Heart left ventricle (tissue), 16 donors: ENCODE data around the gene MAGI2. TPM values are rescaled to one million over a fixed set of nuclear protein-coding genes. Genes with fewer than 3 reads are reported as not detected.
"Not testable (repeated sequence)": the region's sequence is repeated elsewhere in the genome, so short reads cannot be mapped to it uniquely, and the experiment has no call there.

Source experiments
- ATAC-seq, 4 donors: fragments of 200-7000 bp; cut with Tn5 transposase; one replicate each; pipeline ENCODE4 v1.9.1; 2020 to 2022; ENCODE audit warnings: moderate library complexity in 4 of 4, mild to moderate bottlenecking in 3 of 4, moderate number of reproducible peaks in 1 of 4
- DNase-seq, 5 donors: peaks; one replicate each; pipeline ENCODE4 v3.0.0-alpha.2; 2020
- H3K27ac ChIP-seq, 12 donors: fragments of 200-600 bp; sonication (generic) in 4 of 12; one replicate each; pipeline versions ENCODE4 v1.5.0 to v1.8.0; 2016 to 2022; ENCODE audit warnings: mild to moderate bottlenecking in 2 of 12
- H3K27me3 ChIP-seq, 9 donors: fragments of 200-600 bp; sonication (generic) in 2 of 9; one replicate each; pipeline versions ENCODE4 v1.5.1 to v1.8.0; 2016 to 2022; ENCODE audit warnings: mild to moderate bottlenecking in 3 of 9
- H3K36me3 ChIP-seq, 9 donors: fragments of 200-600 bp; sonication (generic) in 2 of 9; one replicate each; pipeline versions ENCODE4 v1.5.0 to v1.8.0; 2018 to 2022; ENCODE audit warnings: mild to moderate bottlenecking in 2 of 9
- H3K4me1 ChIP-seq, 12 donors: fragments of 200-600 bp; sonication (generic) in 4 of 12; one replicate each; pipeline versions ENCODE4 v1.5.0 to v1.8.0; 2016 to 2022; ENCODE audit warnings: mild to moderate bottlenecking in 3 of 12
- H3K4me3 ChIP-seq, 12 donors: fragments of 200-600 bp; sonication (generic) in 4 of 12; one replicate each; pipeline versions ENCODE4 v1.5.0 to v1.8.0; 2017 to 2022; ENCODE audit warnings: mild to moderate bottlenecking in 9 of 12, moderate library complexity in 4 of 12
- H3K9me3 ChIP-seq, 12 donors: fragments of 200-600 bp; sonication (generic) in 4 of 12; one replicate each; pipeline versions ENCODE4 v1.5.0 to v1.8.0; 2016 to 2022; ENCODE audit warnings: mild to moderate bottlenecking in 1 of 12
- CTCF ChIP-seq, 12 donors: fragments of 200-600 bp; sonication (generic) in 4 of 12; IDR thresholded peaks; one replicate each; pipeline versions ENCODE4 v1.5.0 to v1.8.0; 2018 to 2022; ENCODE audit warnings: antibody characterized with exemption in 12 of 12, mild to moderate bottlenecking in 5 of 12
- POLR2A ChIP-seq, 2 donors: fragments of 450-650 bp; IDR thresholded peaks; one replicate each; pipeline ENCODE4 v1.6.1; 2017; ENCODE audit warnings: antibody characterized with exemption in 2 of 2, mild to moderate bottlenecking in 2 of 2, moderate library complexity in 2 of 2
- WGBS, 4 donors: extraction: QIAGEN DNeasy Blood & Tissue Kit in 2 of 4; methylation state at CpG; one replicate each; pipeline versions ENCODE4 v1.1.5 to v1.1.7; 2013 to 2018; 5-methylcytosine and 5-hydroxymethylcytosine counted together
- intact Hi-C, 10 donors: fragments of 100-400 bp; cut with DNase I; formaldehyde crosslinking; loops; one replicate each; pipeline versions ENCODE4 v1.11.1 to v1.14.2; 2022
- polyA plus RNA-seq, 2 donors: library from polyadenylated mRNA; stranded (reverse); fragments of 200-250 nt; gene quantifications; one replicate each; pipeline ENCODE4 v1.2.3, GENCODE V29; 2013
- total RNA-seq, 9 donors: library from RNA; depleted of rRNA in 2 of 9; stranded (reverse); fragments of >200 nt in 2 of 9; fragmentation: NEBNext Ultra II Directional in 3 of 9; extraction: Animal tissue kit (Norgen Biotek cat#: 25700) in 3 of 9; gene quantifications; one replicate each; pipeline versions ENCODE4 v1.1.0 to v1.2.4, GENCODE V29; 2016 to 2023
- donor health status: ischemic (EF 13 %, LVEDD 7.1; RV severe dilation, severe dysfunction).
- donor health status: healthy with polysubstance abuse.
- donor health status: DM: no; HTN: yes; CAD: no.
- donor health status: DM: no; HTN: no; CAD: no.
- donor health status: ischemic (EF 25% LVEDD 6.9; RV normal size, moderate dysfunction).
- donor health status: ischemic (EF 25% LVEDD 5.7; RV mildly dilated, moderate dysfunction).
- donor health status: healthy.
- donor health status: DM: yes; HTN: yes; CAD: no.
- donor health status: ischemic (EF 35%, LVEDD 5.7; RV mildly dilated, moderate dysfunction).
- donor health status: nonischemic (EF 11% LVEDD 7.7; RV severe dilation, severe dysfunction).
- donor health status: DM: yes; HTN: yes; CAD: no.
- donor health status: PGD.
- donor health status: ischemic (EF 29% LVEDD 5.4; RV normal size, mild dysfunction).
- donor health status: nonischemic (EF 23%, LVEDD 6.1; RV moderate dilation, normal function).

MAGI2 gene
- total and polyA plus RNA-seq, 11 donors = 1.1 to 6.8 (median 3.8) TPM

GRCh38 chr7:79452495-79453265 is 787 bp downstream of the MAGI2 start:
- Histone ChIP-seq H3K9me3 (no peaks in the 10 kb centered on the region), H3K36me3 (peaks cover 0 to 3% (median 0%) of the 10 kb centered on the region in 9 donors), H3K4me3 (peak overlapping the region; percentile 64 to 93 (median 74)), H3K27me3 (peaks cover 0 to 14% (median 0%) of the 10 kb centered on the region in 9 donors), H3K4me1 (peaks cover 0 to 32% (median 20%) of the 10 kb centered on the region in 12 donors), H3K27ac (peak overlapping the region; percentile 47 to 98 (median 91))
- intact Hi-C loops = loop anchor here in 4 of 10 donors (5.0 to 10.0 kb wide), 4 partner anchors 45 to 155 kb away; no protein-coding TSS in a partner anchor
- 1% methylated on average over 37 of the region's 37 CpGs for WGBS, 4 donors
- peak in 3 of 4 donors; percentile 12 to 26 (median 19) for ATAC-seq
- DNase-seq = peak; percentile 18 to 49 (median 36)
- TF ChIP-seq CTCF (IDR thresholded peaks at IDR 0.05) (no peak), POLR2A (IDR thresholded peaks at IDR 0.05) (no peak)

- 0 to 2% (median 1%) methylated on average over 26 to 27 of the region's 27 CpGs for WGBS, 4 donors
- TF ChIP-seq CTCF (IDR thresholded peaks at IDR 0.05) (no peak), POLR2A (IDR thresholded peaks at IDR 0.05) (peak in 1 of 2 donors; percentile 38)
- Histone ChIP-seq H3K36me3 (no peaks in the 10 kb centered on the region), H3K27ac (peak overlapping the region; percentile 47 to 98 (median 91)), H3K4me3 (peak overlapping the region; percentile 64 to 93 (median 74)), H3K9me3 (no peaks in the 10 kb centered on the region), H3K27me3 (peaks cover 0 to 14% (median 0%) of the 10 kb centered on the region in 9 donors), H3K4me1 (peaks cover 0 to 32% (median 20%) of the 10 kb centered on the region in 12 donors)
- ATAC-seq (peak; percentile 84 to 90 (median 87)), DNase-seq (peak; percentile 84 to 92 (median 87))
- intact Hi-C loops = loop anchor here in 4 of 10 donors (5.0 to 10.0 kb wide), 4 partner anchors 45 to 155 kb away; no protein-coding TSS in a partner anchor
Observed at GRCh38 chr7:79452032-79452494, 1.4 kb downstream of the MAGI2 start.

GRCh38 chr7:79451580-79451979 is 1.9 kb downstream of the MAGI2 start:
- no peak for DNase-seq
- Histone ChIP-seq H3K4me1 (peaks cover 0 to 28% (median 18%) of the 10 kb centered on the region in 12 donors), H3K36me3 (no peaks in the 10 kb centered on the region), H3K27ac (peak overlapping the region in 11 of 12 donors; percentile 47 to 98 (median 93)), H3K4me3 (peak overlapping the region; percentile 64 to 93 (median 74)), H3K9me3 (no peaks in the 10 kb centered on the region), H3K27me3 (peaks cover 0 to 14% (median 0%) of the 10 kb centered on the region in 9 donors)
- TF ChIP-seq POLR2A (IDR thresholded peaks at IDR 0.05) = no peak
- WGBS, 4 donors = 34 to 42% (median 38%) methylated on average over 8 of the region's 8 CpGs
- no peak for ATAC-seq
- intact Hi-C loops = loop anchor here in 4 of 10 donors (5.0 to 10.0 kb wide), 4 partner anchors 44 to 154 kb away; no protein-coding TSS in a partner anchor

- H3K36me3 ChIP-seq, H3K27me3 ChIP-seq, DNase-seq, H3K9me3 ChIP-seq, ATAC-seq, intact Hi-C loops, H3K4me1 ChIP-seq, H3K27ac ChIP-seq, H3K4me3 ChIP-seq: not testable (repeated sequence)
- 76 to 84% (median 80%) methylated on average over 3 of the region's 3 CpGs for WGBS, 4 donors
Observed at GRCh38 chr7:79442766-79443165, 10.7 kb downstream of the MAGI2 start.

GRCh38 chr7:79436378-79436777 is 17.1 kb downstream of the MAGI2 start:
- no peak overlapping the region for H3K4me3 ChIP-seq
- no peak overlapping the region for H3K27ac ChIP-seq
- no peaks in the 10 kb centered on the region for H3K4me1 ChIP-seq
- H3K9me3 ChIP-seq = peaks cover 0 to 6% (median 0%) of the 10 kb centered on the region in 12 donors
- TF ChIP-seq POLR2A (IDR thresholded peaks at IDR 0.05) (no peak), CTCF (IDR thresholded peaks at IDR 0.05) (no peak)
- DNase-seq (no peak), ATAC-seq (no peak)
- intact Hi-C loops = no loop called here
- no peaks in the 10 kb centered on the region for H3K36me3 ChIP-seq
- no peaks in the 10 kb centered on the region for H3K27me3 ChIP-seq
